Putamen (tissue), 1 donor: ENCODE results near the gene HOXA7.

Experiments used
- DNase-seq: peaks from one replicate; pipeline ENCODE4 v3.0.0-alpha.2; 2016; ENCODE audit warnings: low spot score

Gene HOXA7

DNA sequence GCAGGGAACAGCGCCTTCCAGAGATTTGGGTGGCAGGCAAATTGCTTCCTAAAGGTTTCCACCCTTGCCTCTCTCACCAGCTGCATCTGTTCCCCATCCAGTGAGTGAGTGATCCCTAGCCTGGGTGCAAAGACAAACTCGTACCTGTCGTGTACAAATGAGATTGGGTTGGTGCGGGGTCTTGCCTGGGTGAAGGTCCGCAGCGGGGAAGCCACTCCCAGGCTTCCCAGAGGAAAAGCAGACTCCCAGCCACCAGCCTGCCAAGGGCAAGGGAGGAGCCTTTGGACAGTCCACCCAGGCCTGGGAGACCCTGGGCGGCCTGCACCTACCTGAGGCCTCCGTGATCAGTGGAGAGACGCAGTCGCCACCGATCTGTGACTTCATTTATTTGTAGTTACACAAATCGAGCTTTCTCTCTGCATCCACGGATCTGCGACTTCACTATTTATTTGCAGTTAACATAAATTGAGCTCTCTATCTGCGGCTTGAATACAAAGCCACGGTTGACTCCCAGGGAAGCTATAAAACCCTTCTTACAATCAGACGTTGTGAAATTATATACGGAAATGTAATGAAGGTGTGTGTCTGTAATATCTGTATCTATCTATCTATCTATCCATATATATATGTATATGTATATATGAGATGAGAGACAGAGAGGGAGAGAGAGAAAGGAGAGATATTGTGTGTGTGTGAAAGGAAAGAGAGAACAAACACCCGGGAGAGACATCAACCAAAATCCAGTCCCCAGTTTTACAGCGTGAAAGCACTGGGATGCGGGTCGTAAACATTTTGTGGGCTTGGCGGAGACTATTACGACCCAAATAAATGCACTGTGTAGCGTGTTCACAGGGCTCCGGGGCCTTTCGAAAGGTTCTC lies 3.0 kb upstream of the HOXA7 start:
- DNase-seq, result no peak

DNA sequence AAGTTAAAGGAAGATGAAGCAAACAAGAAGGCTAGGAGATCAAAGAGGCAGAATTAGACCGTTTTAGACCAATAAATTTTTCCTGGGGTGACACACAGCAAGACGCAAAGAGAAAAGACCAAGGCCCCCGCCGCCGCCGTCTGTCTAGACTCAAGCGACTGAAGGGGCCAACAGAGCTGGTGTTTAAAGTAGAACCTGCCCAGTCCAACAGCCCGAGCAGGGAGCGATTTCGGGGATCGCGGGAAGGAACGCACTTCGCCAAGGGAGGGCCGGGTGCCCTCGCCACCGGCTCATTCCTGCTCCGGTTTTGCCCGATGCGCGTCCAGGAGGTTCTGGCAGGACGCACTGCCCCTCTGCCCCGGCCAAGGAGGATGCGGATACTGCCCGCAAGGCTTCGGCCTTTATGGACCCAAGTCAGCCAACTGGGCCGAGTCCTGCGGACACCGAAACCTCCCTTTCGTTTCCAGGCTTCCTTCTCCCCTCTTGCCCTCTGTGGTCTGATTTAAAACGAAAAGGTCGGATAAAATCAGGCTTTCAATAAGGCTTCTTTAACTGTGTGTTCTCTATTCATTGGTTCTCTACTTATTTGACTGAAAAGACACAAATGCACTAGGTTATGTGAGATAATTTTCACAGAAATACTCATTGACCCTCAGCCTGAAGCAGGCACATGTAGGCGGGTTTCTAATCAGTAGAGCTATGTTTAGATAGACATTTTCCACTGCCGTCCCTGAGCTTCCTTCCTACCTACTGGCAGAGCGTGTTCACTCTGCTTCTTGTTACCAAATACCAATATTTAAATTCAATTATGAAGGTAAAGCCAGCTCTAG lies 2.2 kb upstream of the HOXA7 start:
- DNase-seq, result no peak

DNA sequence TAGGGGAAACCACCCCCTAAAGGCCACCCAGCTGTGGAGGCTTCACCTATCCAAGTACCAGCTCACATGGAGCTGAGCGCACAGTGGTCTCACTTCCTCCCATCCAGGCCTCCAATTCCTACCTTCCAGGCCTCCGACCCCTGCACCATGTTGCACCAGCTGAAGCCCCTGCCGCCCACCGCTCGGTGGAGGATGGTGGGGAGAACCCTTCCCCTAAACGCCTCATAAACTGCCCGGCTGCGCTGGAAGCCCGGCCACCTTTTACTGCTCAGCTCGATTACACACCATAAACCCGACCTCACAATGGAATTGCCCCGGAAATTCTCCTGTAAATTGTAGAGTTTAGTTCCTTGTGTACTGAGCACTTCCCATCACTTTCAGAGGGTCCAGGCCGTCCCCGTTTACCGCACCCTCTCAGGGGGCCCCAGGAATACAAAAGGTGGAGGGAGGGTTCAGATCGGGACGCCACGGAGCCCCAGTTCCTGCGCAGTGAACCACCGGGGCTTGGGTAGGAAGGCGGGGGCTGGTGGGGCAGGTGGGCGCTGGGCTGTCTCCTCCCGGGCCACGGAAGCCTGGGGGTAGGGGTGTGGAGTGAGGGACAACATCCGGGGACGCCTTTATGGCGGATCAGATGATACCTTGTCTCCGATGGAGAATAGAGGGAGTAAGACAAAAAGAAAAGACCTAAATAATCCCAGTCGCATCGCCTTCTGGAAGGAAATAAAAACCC lies 1.4 kb upstream of the HOXA7 start:
- DNase-seq, result no peak

- DNase-seq, result no peak
These were observed 634 bp upstream of the HOXA7 start for GRCh38 chr7:27156916-27157701.

- DNase-seq, result no peak
These were observed 513 bp downstream of the HOXA7 start for GRCh38 chr7:27155816-27156507.

- DNase-seq, result no peak
These were observed 1.3 kb downstream of the HOXA7 start for GRCh38 chr7:27154901-27155815.

- no peak for DNase-seq
These were observed 2.1 kb downstream of the HOXA7 start for GRCh38 chr7:27154369-27154768.

- no peak for DNase-seq
These were observed 2.9 kb downstream of the HOXA7 start for GRCh38 chr7:27153526-27153925.

GRCh38 chr7:27152816-27153442 lies 3.5 kb downstream of the HOXA7 start:
- DNase-seq, result no peak

- DNase-seq, result no peak
These were observed 4.3 kb downstream of the HOXA7 start, which contains the start of gene HOXA3 for GRCh38 chr7:27151931-27152815. TSS of gene HOXA3 (minus strand) at chr7:27152583. CDS start at chr7:27110640, 41,943 bp downstream.

- DNase-seq, result no peak
These were observed 5.0 kb downstream of the HOXA7 start for GRCh38 chr7:27151341-27151930.

DNA sequence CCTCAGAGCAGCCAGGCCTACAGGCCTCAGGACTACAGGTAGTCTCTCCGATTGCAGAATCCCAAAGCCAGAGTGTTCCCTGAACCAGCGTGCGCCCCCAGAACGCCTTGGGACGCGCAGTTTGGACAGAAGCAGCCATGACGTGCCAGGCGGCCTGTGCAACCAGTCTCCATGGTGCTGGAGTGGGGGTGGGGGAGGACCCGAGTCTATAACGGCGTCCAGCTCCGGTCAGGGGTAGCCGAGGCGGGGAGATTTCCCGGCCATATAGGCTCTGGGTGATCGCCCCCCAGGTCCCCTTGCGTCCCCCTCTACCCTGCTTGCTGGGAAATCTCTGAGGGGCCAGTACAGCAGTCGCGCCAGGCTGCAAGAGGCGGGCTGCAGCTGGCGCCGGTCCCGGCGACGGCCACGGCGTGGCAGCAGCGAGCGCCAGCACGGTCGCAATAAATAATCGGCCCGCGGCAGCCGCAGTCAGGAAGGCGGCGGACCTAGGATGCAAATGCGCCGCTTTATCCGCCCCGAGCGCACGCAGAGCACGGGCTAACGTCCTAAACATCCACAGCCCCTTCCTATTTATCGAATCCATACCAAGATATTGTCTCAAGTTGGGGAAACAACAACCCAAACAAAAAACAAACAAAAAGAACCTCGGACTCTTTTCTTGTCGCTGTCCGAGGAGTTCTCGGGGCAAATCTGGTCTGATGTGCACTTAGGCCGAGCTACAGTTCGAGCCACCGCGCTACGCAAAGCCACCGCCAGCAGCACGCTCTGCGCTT lies 5.7 kb downstream of the HOXA7 start:
- peak; percentile 16 for DNase-seq

GRCh38 chr7:27149842-27150567 lies 6.5 kb downstream of the HOXA7 start:
- DNase-seq, result no peak

GRCh38 chr7:27148756-27149641 lies 7.5 kb downstream of the HOXA7 start:
- DNase-seq, result no peak

DNA sequence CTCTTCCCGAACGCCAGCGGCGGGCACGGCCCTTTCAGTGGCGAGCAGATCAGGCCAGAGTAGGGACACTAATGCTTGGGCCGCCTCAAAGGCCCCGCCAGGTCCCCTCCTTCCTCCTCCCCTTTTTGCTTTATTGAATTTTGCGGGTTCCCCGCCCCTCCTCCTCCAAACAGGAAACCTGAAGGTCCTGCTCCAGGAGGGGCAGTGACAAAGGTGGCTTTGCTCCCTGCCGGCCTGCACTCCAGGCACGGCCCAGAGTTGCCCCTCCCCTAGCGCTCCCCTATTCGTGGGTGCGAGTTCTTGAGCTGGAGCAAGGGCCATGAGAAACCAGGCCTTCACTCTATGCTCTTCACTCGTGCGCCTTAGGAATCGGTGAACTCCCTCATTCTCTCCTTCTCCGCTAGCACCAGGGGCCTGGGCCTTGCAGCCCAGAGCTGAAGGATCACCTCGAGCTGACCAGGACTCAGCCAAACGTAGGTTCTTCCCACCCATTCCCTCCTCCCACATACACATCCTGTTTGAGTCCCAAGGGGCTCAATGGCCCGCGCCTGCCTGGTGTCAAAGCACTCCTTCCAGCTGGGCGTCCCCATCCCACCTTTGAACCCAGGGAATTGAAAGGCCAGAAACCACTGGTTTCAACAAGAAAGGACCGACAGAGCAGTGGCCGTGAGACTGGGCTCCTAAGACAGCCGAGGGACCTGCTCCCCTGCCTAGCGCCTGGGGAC lies 8.3 kb downstream of the HOXA7 start:
- DNase-seq, result no peak
